ENCODE measurements around the gene FAAP20.

DNA sequence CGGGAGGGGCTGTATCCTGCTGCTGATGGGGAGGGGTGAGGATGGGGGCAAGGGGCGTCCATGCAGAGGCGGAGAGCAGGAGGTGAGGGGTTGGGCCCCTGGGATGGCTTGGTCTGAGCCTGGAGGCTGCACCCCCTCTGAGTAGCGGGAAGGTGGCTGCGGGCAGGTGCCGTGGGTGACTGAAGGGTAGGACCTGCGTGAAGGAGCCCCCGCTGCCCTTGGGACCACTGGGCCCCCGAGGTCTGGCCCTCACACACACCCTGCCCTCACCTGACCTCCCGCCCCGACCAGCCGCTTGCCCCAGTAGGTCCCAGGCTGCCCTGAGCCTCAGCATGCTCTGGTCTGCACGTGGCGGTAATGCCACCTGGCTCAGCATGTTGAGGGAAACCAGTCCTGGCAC is 20.8 kb upstream of the FAAP20 start:
- no peak for TF ChIP-seq CTCF (conservative IDR thresholded peaks at IDR 0.05; ENCODE audit: low read depth, low read length)
- TF ChIP-seq EZH2 (IDR thresholded peaks at IDR 0.05; ENCODE audit: low read length, unreplicated experiment), result no peak

Measured in PC-3 (cell line).